ENCODE results near the gene CDC42BPA. TPM values are rescaled to one million over a fixed set of nuclear protein-coding genes. Genes with fewer than 3 reads are reported as not detected.

CDC42BPA gene
- total and polyA plus RNA-seq, 9 of the 15 experiments (the other 6 are each of a cell fraction or from before 2014, with no cell fraction given), result 8.0 to 77.5 (median 52.1) TPM

DNA sequence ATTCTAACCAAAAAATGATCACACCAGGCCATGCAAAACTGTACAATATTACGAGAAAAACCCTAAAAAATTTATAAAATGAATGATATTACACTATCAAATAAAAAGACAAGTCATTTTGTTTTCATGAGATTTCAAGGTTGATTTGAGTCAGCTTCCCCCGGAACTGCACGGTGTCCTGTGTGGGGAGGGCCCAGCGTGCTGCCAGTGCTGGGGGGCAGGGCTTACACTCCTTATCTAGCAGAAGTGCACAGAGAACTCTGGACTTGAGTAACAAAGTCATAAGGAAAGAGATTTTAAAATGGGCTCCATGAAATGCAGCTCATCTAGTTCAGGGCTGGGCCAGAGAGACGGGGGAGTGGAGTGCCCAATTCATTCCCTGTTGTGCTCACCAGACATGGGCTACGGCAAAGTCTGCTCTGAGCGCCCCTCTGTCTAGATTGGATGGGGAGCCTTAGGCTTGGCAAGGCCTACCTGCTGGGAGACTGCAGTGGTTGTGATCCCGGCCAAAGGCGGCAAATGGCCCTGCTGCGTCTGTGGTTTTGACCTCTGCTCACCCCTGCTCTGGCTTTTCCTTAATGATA is 328.1 kb downstream of the CDC42BPA start (continued):
- TF ChIP-seq, protein P1, sequence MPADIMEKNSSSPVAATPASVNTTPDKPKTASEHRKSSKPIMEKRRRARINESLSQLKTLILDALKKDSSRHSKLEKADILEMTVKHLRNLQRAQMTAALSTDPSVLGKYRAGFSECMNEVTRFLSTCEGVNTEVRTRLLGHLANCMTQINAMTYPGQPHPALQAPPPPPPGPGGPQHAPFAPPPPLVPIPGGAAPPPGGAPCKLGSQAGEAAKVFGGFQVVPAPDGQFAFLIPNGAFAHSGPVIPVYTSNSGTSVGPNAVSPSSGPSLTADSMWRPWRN (IDR thresholded peaks at IDR 0.05; ENCODE audit: low read depth), result no peak
- no peak for TF ChIP-seq OTX1 (CRISPR knock-in tag; IDR thresholded peaks at IDR 0.05)
- no peak for TF ChIP-seq ZNF57 (CRISPR knock-in tag; IDR thresholded peaks at IDR 0.05)
- TF ChIP-seq DNMT1 (IDR thresholded peaks at IDR 0.05), result no peak
- TF ChIP-seq, protein P2, sequence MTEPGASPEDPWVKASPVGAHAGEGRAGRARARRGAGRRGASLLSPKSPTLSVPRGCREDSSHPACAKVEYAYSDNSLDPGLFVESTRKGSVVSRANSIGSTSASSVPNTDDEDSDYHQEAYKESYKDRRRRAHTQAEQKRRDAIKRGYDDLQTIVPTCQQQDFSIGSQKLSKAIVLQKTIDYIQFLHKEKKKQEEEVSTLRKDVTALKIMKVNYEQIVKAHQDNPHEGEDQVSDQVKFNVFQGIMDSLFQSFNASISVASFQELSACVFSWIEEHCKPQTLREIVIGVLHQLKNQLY (CRISPR knock-in tag; conservative IDR thresholded peaks at IDR 0.05), result no peak
- TF ChIP-seq NELFE (IDR thresholded peaks at IDR 0.05; ENCODE audit: insufficient read depth, insufficient read length), result no peak
- TF ChIP-seq, protein P3, sequence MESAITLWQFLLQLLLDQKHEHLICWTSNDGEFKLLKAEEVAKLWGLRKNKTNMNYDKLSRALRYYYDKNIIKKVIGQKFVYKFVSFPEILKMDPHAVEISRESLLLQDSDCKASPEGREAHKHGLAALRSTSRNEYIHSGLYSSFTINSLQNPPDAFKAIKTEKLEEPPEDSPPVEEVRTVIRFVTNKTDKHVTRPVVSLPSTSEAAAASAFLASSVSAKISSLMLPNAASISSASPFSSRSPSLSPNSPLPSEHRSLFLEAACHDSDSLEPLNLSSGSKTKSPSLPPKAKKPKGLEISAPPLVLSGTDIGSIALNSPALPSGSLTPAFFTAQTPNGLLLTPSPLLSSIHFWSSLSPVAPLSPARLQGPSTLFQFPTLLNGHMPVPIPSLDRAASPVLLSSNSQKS (CRISPR knock-in tag; IDR thresholded peaks at IDR 0.05), result no peak
- no peak for TF ChIP-seq GTF2F1 (IDR thresholded peaks at IDR 0.05; ENCODE audit: low read depth, low read length)
- TF ChIP-seq, protein P4, sequence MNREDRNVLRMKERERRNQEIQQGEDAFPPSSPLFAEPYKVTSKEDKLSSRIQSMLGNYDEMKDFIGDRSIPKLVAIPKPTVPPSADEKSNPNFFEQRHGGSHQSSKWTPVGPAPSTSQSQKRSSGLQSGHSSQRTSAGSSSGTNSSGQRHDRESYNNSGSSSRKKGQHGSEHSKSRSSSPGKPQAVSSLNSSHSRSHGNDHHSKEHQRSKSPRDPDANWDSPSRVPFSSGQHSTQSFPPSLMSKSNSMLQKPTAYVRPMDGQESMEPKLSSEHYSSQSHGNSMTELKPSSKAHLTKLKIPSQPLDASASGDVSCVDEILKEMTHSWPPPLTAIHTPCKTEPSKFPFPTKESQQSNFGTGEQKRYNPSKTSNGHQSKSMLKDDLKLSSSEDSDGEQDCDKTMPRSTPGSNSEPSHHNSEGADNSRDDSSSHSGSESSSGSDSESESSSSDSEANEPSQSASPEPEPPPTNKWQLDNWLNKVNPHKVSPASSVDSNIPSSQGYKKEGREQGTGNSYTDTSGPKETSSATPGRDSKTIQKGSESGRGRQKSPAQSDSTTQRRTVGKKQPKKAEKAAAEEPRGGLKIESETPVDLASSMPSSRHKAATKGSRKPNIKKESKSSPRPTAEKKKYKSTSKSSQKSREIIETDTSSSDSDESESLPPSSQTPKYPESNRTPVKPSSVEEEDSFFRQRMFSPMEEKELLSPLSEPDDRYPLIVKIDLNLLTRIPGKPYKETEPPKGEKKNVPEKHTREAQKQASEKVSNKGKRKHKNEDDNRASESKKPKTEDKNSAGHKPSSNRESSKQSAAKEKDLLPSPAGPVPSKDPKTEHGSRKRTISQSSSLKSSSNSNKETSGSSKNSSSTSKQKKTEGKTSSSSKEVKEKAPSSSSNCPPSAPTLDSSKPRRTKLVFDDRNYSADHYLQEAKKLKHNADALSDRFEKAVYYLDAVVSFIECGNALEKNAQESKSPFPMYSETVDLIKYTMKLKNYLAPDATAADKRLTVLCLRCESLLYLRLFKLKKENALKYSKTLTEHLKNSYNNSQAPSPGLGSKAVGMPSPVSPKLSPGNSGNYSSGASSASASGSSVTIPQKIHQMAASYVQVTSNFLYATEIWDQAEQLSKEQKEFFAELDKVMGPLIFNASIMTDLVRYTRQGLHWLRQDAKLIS (CRISPR knock-in tag; IDR thresholded peaks at IDR 0.05), result no peak
- no peak for TF ChIP-seq SAFB2 (IDR thresholded peaks at IDR 0.05; ENCODE audit: borderline replicate concordance, low read depth, low read length, severe bottlenecking)
- TF ChIP-seq NFXL1 (CRISPR knock-in tag; IDR thresholded peaks at IDR 0.05), result no peak
- TF ChIP-seq ZNF133 (CRISPR knock-in tag; IDR thresholded peaks at IDR 0.05), result no peak
- TF ChIP-seq JUND (IDR thresholded peaks at IDR 0.05; ENCODE audit: borderline replicate concordance, low read depth, low read length), result peak; percentile 56
- 0 out of 3 replicates have a peak, but pooled peaks have one; percentile 44 for TF ChIP-seq JUND (tag; IDR thresholded peaks at IDR 0.05; ENCODE audit: borderline replicate concordance, low read depth, low read length)
- TF ChIP-seq ZEB2 (IDR thresholded peaks at IDR 0.05), result no peak
- TF ChIP-seq CBX2 (IDR thresholded peaks at IDR 0.05; ENCODE audit: insufficient read depth, low read length, poor library complexity, severe bottlenecking), result no peak
- peak; percentile 51; the same call in 1 of the 2 replicates for TF ChIP-seq CXXC5 (CRISPR knock-in tag; IDR thresholded peaks at IDR 0.05)
- TF ChIP-seq, protein P5, sequence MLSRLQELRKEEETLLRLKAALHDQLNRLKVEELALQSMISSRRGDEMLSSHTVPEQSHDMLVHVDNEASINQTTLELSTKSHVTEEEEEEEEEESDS (CRISPR knock-in tag; IDR thresholded peaks at IDR 0.05), result no peak
- TF ChIP-seq, protein P6, sequence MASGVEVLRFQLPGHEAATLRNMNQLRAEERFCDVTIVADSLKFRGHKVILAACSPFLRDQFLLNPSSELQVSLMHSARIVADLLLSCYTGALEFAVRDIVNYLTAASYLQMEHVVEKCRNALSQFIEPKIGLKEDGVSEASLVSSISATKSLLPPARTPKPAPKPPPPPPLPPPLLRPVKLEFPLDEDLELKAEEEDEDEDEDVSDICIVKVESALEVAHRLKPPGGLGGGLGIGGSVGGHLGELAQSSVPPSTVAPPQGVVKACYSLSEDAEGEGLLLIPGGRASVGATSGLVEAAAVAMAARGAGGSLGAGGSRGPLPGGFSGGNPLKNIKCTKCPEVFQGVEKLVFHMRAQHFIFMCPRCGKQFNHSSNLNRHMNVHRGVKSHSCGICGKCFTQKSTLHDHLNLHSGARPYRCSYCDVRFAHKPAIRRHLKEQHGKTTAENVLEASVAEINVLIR (CRISPR knock-in tag; IDR thresholded peaks at IDR 0.05), result no peak
- TF ChIP-seq DMBX1 (CRISPR knock-in tag; IDR thresholded peaks at IDR 0.05; ENCODE audit: borderline replicate concordance), result peak; percentile 63; the same call in 1 of the 2 replicates
